Stomach (tissue), 4 donors: ENCODE data around the gene SLC17A3.

Experiments used
- CTCF ChIP-seq, 7 experiments: fragments of 450-650 bp in 4 of 7; fragments of 200-600 bp in 3 of 7; sonication (generic) in 3 of 7; IDR thresholded peaks; one replicate each; pipeline ENCODE4 v1.5.1; 2016 to 2019; ENCODE audit warnings: antibody characterized with exemption in 7 of 7, control low read depth in 2 of 7, mild to moderate bottlenecking in 1 of 7
- EP300 ChIP-seq: sonication (generic); formaldehyde crosslinking; IDR thresholded peaks from one replicate; pipeline ENCODE4 v1.6.1; 2017; ENCODE audit warnings: antibody characterized with exemption
- POLR2A ChIP-seq, 4 donors: fragments of 450-650 bp; IDR thresholded peaks; one replicate each; pipeline ENCODE4 v1.6.1; 2016; ENCODE audit warnings: antibody characterized with exemption in 4 of 4, control low read depth in 2 of 4, mild to moderate bottlenecking in 1 of 4, moderate library complexity in 1 of 4
- POLR2AphosphoS5 ChIP-seq, 3 donors: sonication (generic); formaldehyde crosslinking; IDR thresholded peaks; one replicate each; pipeline ENCODE4 v1.6.1; 2016; ENCODE audit warnings: antibody characterized with exemption in 3 of 3

DNA sequence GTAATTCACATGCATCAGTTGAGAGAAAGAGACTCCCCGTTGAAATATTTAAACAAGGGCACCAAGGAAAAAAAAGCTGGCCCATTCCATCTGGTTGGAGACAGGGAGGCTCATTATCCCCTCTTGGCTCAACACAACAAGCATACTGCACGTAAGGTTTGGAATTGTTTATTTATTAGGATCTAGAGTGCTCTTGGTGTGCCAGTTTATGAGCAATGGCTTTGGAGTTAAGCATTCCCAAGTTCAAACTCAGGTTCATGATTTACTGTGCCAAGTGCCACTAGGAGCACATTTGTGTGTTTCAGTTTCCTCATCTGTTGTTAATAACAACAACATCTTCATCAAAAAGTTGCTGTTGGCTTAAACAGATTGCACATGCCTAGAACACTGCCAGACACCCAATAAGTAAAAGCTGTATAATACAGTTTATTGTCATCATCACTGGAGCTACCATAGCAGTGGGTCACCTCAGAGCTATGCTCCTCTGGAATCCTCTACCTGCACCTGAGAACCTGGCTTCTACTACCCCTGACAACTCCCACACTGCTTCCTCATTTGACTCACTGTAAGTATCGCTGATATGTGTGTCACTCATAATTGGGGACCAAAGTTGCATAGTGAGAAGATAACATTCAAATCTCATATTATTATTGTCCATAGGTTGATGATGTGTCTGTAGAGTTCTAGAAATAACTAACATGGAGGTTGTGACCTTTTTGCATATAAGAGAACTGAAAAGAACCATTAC lies 5.4 kb downstream of the SLC17A3 start:
- no peak for TF ChIP-seq CTCF (IDR thresholded peaks at IDR 0.05)
- no peak for TF ChIP-seq POLR2A (IDR thresholded peaks at IDR 0.05)
- no peak for TF ChIP-seq EP300
- no peak for TF ChIP-seq POLR2AphosphoS5 (IDR thresholded peaks at IDR 0.05)
